Measurements from ENCODE around the gene SND1.

DNA sequence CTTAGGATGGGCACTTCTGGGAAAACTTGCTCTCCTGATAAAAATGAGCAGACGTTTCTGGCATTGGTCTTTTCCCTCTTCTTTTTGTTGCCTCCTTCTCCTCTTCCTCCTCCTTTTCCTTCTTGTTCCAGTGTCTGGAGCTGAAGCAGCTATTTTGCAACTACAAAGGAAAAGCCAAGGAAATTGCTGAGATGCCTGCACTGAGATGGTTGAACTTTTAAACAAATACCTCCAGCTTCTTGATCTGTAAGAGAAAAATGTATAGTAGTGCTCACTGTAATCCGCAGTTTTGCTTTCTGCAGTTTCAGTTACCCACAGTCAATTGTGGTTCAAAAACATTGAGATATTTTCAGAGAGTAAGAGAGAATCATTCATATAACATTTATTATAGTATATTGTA, 7.5 kb upstream of the SND1 start:
- TF ChIP-seq, protein P1, sequence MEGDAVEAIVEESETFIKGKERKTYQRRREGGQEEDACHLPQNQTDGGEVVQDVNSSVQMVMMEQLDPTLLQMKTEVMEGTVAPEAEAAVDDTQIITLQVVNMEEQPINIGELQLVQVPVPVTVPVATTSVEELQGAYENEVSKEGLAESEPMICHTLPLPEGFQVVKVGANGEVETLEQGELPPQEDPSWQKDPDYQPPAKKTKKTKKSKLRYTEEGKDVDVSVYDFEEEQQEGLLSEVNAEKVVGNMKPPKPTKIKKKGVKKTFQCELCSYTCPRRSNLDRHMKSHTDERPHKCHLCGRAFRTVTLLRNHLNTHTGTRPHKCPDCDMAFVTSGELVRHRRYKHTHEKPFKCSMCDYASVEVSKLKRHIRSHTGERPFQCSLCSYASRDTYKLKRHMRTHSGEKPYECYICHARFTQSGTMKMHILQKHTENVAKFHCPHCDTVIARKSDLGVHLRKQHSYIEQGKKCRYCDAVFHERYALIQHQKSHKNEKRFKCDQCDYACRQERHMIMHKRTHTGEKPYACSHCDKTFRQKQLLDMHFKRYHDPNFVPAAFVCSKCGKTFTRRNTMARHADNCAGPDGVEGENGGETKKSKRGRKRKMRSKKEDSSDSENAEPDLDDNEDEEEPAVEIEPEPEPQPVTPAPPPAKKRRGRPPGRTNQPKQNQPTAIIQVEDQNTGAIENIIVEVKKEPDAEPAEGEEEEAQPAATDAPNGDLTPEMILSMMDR (IDR thresholded peaks at IDR 0.05) = no peak
- TF ChIP-seq POLR2A (IDR thresholded peaks at IDR 0.05) = no peak
